Nucleus accumbens (tissue), 56 donors: Measurements from ENCODE around the gene RALGPS2.
"Not testable (repeated sequence)": the region's sequence is repeated elsewhere in the genome, so short reads cannot be mapped to it uniquely, and the experiment has no call there.

Source experiments
- DNase-seq, 56 donors: peaks; one replicate each; lab custom pipeline; 2025; lab: John Stamatoyannopoulos, UW

Gene RALGPS2

DNA sequence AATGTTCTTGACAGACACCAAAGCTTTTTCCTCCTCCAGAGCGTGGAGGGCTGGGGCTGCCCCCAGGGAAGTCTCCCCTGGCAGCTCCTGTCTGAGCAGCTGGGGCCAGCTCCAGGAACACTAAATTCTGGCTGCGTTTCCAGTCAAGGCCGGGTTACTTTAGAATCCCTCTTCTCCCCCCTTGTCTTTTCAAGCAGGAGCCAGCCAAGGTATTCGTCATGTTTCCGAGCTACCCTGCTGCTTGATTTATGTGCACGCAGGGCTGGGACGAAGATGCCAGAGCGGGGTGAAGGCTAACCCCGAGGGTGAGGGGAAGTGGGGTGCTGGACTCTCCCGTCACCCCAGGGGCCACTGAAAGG is 213.9 kb downstream of the RALGPS2 start:
- peak in 1 of 56 donors; percentile 32 for DNase-seq

DNA sequence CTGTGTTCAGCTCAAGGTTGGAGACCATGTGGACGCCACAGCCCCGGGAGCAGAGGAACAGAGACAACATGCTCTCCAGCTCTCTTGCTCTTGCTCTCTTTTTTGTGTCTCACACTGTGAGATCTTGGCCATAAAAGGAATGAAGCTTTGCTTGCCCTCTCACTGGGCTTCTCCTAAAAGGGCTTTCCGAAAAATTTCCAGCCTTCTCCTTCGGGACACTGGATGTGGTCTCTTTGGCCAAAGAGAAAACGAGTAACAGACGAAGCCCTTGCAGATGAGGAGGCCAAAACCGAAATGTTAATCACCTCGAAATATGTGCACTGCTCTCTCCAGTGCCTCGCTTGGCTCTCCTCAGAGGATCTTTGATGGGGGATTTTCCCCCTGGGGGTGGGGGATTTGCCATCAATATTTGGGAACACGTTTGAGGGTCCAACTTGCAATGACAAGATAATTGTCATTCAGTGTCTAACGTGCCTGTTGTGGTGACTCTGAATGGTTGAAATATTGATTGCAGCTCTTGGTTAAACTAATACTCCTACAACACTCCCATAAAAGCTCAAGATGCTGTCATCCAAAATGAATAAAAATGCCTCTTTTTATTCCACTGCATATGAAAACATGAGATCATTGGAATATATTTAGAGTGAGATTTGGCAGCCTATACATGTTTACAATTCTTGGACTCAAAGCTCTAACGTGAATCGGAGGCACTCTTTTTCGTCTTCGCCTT is 214.5 kb downstream of the RALGPS2 start:
- no peak for DNase-seq

DNA sequence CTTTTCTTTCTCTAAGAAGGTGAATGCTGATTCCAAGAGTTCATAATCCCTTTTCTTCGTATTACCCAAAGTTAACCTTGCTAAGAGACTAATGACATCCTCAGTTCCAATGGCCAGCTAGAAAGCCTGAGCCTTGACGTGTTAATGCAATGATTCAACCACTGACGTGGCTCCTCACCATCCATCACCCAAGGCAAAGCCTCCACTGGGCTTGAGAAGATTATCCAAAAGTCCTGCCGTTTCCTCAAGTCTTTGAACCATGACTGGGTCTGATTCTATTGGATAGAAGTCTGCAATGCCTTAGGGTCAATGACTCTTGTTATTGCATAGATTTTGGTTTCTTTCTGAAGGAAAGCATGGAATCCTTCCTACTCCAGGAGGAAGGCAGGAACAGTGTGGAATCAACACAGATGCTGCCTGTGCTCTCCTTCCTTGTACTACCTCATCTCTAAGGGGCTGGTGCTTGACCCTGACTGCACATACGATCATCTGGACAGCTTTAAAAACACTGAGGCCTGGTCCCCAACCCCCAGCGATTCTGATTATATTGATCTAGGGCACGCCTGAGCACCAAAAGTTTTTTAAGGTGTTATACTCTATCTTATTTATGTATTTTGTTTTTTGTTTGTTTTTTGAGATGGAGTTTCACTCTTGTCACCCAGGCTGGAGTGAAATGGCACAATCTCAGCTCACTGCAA is 215.2 kb downstream of the RALGPS2 start:
- no peak for DNase-seq

DNA sequence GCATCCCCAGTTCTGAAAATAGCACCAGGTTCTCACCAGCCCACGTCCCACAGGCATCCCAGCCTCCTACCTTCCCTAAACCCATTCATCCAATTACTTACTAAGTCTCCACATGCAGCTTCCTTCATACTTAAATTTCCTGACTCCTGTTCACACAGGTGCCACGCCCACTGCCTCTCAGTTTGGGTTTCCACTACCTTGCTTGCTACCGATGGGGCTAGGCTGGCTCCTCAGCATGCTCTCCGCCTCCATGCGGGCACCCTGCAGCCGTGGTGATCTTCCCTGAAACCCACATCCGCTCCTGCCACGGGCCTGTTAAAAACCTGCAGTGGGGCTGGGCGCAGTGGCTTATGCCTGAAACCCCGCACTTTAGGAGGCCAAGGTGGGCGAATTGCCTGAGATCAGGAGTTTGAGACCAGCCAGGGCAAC is 216.2 kb downstream of the RALGPS2 start:
- DNase-seq: peak in 15 of 56 donors; percentile 11 to 63 (median 33)

DNA sequence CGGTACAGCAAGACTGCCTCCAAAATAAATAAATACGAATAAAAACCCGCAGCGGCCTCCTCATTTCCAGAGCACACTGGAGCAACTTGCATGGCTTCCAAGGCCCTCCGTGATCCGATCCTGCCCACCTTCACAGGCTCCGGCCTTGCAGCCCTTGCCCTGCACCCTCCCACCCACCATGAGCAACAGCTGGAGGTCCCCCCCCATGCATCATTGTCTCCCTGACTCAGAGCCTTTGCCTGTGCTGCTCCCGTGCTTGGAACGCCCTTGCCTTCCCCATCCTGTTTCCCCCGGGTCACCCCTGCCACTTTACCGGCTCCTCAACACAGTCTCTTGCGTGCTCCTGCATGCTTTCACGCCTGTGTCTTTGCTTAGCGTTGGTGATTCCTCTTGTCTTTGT is 216.8 kb downstream of the RALGPS2 start:
- no peak for DNase-seq

DNA sequence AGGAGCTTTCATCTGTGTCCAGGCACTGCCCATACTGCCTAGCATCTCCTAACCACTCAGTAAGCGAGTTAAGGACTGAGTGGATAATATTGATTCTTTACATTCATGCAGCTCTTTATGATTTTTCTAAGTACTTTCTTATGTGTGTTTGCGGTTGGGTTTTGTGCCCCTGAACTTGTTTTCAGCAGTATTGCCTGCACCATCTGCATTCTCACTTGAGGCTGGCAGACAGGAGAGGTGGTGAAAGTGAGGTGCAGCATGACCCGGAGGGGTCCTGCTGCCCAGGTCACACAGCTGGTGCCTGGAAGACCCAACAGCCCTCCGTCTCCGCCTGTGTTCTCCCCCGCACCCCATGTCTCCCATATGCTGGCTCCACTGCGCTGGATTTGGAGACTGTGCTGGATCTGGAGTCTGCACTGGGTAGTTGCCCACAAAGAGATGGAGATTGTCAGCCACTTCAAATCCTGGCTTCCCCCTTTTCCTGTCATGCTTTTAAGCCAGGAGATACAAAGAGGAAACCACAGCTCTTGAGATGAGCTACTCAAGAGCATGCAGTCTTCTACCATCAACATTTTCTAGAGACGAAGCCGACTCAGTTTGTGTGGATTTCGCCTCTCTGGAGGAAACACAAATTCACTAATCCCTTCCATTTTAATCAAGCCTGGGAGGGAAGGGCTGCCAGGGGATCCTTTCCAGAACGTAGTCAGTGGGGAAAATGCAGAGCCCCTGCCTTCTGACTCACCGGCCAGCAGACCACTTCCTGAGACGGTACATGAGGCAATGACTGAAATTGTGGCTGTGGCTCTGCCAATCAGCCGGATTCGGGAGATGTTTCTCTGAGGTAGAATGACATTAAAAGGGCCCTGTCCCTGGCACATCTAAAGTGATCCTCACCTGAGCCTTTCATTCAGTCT is 217.5 kb downstream of the RALGPS2 start:
- no peak for DNase-seq

DNA sequence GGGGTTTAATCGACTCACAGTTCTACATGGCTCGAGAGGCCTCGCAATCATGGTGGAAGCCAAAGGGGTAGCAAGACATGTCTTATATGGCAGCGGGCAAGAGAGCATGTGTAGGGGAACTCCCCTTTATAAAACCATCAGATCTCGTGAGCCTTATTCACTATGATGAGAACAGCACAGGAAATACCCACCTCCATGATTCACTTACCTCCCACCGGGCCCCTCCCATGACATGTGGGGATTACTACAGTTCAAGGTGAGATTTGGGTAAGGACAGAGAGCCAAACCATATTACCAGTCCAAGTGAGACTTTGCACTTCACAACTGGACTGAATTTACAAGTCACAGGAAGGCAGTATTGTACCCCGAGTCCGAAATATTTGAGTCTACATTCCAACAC is 219.7 kb downstream of the RALGPS2 start:
- DNase-seq: no peak

DNA sequence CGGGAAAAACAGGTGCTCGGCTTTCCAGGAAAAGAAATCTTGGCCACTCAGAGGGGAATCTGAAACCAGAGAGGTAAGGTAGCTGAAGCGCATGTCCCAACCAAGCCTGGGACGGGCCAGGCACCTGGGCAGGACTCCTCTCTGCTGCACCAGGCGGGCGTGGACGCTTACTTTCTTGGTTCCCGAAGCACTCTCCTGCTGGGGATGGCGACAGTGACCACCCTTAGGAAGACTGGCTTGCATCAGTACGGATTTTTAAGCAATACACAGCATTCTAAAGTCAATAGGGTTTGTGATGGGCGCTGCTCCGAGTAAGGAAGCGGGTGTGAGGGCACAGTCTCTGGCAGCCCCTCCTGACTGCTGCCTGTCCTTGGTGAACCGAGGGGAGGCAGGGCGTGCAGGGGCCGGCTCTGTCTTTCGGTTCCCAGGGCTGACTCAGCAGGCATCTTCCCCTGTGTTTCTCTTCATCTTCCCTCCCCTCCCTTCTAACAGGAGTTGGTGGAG is 220.8 kb downstream of the RALGPS2 start:
- DNase-seq: no peak

DNA sequence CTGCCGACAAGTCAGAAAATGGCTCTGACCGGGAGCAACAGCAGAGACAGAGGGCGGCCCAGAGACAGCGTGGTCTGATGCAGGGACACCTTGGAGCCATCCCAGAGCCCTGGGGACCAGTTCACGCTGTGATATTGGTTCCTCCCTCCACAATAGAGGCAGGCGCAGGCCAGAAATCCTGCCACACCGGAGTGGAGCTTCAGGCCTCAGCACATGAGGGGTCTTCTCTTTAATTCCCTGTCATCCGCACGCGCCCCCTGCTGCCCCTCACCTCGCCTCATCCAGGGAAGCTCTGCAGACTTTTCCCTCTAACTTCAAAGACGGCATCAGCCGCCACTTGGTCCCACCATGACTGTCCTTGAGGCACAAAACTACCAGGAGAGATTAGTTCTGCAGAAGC is 221.4 kb downstream of the RALGPS2 start:
- DNase-seq: no peak

DNA sequence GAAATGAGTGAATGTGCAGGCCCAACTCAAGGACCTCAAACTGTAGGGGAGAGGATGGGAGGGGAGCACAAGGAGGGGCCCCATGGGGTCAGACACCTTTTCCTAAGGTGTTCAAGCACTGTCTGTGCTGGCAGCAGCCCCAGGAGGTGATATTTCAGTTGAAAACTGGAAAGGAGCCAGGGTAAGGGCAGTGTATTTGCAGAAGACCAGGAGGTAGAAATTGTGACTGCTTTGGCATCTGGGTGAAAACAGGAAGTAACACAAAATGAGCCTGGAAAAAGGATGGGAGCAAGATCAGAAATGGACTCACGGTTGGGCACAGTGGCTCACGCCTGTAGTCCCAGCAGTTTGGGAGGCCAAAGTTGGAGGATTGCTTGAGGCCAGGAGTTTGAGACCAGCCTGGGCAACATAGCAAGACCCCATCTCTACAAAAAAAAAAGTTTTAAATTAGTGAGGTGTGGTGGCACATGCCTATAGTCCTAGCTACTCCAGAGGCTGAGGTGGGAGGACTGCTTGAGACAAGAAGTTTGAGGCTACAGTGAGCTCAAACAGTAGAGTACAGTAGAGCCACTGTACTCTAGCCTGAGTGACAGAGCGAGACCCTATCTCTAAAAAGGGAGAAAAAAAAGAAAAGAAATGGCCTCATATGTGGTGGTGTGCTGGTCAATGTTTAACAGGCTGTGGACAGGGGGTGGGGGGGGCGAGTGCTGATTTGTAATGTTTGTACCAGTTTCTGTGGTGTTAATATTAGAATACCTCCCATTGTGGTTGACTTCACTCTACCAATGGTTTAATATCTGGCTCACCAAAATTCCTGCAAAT is 222.0 kb downstream of the RALGPS2 start:
- no peak for DNase-seq

DNA sequence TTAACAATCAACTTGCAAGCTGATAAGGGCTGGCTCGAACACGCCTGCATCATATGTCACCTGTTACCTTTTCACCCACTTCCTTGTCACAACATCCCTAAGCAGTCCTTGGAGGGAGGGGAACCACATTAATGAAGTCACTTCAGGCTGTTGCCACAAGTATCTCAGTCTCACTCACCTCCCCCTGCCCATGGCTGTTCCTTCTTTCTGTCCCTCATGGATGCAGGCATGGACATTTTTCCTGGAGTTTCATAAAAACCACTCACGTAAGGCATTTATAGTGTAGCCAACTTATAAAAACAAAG is 222.6 kb downstream of the RALGPS2 start:
- no peak for DNase-seq

DNA sequence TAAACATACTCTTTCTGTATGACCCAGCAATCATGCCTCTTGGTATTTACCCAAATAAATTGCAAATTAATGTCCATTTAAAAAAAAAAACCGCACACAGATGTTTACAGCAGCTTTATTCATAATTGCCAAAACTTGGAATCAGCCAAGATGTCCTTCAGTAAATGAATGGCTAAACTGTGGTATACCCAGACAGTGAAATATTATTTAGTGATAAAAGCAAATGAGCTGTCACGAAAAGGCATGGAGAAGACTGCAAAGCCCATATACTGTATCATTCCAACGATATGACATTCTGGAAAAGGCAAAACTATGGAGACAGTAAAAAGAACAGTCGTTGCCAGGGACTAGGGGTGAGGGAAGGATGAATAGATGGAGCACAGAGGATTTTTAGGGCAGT is 223.6 kb downstream of the RALGPS2 start:
- no peak for DNase-seq

DNA sequence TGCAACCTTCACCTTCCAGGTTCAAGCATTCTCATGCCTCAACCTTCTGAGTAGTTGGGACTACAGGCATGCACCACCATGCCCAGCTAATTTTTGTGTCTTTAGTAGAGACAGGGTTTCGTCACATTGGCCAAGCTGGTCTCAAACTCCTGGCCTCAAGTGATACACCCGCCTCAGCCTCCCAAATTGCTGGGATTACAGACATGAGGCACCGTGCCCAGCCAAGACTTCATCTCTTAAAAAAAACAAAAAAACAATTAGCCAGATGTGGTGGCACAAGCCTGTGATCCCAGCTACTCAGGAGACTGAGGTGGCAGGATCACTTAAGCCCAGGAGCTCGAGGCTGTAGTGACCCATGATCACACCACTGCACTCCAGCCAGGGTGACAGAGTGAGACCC is 224.8 kb downstream of the RALGPS2 start:
- DNase-seq: not testable (repeated sequence)

DNA sequence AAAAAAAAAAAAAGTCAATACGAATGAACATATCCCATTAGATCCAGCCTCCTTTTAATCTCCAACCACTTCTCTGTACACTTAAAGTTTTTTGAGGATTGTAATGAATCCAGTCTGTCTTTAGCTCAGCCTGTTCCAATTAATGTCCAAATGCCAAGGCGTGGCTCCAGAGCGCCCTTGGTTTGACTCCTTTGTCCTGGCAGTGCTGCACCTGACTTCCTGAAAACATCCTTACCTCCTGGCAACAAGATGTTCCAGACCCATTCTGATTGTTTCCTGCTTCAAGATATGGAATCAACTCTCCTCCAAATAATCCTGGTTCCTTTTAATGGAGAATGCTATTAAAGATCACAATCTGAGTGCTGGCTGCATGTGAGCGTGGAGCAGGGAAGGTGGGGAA is 226.6 kb downstream of the RALGPS2 start:
- DNase-seq: no peak

DNA sequence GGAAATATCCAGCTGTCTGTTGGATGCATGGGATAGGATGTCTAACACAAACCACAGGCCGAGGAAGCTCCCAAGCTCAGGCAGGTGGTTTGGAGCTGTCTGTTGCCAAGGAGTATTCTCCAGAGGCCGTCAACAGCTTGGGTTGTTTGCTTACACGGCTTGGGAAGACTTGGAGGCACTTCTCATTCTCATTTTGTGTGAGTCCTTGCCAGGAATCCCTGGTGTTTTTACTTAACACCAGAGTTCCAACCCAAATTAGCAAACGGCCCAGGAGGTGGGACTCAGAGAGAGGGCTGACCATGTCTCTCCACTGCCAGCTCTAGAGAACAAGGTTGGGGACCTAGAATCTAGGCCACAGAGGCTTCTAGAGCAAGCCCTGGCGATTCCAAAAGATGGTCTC is 228.0 kb downstream of the RALGPS2 start:
- no peak for DNase-seq

DNA sequence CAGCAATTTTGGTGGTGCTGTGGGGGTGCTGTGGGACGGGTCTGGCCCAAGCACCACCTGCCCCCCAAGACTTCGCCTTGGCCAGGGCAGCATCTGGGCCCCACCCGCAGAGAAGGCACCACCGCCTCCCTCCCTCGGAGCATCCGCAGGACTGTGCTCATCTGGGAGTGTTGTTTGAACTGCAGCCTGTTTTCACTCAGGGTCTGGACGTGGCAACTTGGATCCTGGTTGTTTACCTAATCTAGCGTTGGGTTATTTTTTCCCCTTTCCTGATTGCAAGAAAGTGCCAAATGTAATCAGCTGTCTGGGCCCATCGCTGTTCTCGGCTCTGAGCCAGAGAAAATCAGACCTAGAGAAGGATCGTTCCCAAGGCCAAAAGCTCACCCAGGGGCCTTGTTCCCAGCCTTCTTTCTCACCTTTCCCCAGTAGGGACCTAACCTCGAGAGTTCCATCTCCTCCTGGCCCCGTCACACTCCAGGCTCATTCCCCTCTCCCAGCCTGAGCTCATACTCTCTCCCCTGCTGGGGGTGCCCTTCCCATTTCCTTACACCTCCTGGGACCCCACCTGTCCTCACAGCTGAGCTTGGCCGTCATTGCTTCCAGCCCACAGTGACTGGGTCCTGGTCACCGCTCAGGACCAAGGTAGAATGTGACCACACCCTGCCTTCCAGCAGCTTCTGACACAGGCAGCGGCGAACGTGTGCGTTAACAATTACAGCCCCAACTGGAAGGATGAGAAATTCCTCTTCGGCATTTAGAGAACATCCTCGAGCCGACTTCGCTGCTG is 228.7 kb downstream of the RALGPS2 start:
- DNase-seq: no peak

DNA sequence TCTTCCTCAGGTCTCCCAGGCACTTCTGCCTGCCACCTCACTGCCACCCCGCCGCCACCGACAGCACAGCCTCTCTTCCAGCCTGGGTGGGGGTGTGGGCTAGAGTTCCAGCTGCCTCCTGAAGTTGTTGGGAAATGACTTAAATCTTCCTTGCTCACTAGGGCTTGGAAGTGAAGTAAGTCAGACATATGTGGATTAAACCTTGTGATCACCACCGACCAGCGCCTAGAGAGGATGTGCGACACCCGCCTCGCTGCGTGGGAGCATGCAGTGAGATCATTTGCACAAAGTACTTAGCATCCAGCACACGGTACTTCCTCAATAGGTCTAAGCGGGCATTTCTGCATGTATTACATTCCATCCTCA is 229.3 kb downstream of the RALGPS2 start:
- no peak for DNase-seq

DNA sequence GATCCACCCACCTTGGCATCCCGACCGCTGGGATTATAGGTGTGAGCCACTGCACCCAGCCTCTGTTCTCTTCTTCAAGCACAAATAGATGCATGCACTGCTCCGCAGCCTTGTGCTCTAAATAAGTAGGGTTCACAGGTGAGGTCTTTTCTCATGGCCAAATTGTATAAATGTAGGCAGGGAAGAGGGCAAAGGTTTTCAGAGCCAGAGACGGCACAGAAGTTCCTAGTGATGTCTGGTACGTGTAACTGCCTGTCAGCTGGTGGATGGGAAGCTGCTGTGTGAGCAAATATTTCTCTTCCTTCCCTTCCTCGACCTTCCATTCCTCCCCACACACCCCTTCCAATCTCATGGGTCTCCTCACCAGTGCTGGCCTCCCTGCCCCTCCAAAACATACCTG is 229.9 kb downstream of the RALGPS2 start:
- DNase-seq: no peak

DNA sequence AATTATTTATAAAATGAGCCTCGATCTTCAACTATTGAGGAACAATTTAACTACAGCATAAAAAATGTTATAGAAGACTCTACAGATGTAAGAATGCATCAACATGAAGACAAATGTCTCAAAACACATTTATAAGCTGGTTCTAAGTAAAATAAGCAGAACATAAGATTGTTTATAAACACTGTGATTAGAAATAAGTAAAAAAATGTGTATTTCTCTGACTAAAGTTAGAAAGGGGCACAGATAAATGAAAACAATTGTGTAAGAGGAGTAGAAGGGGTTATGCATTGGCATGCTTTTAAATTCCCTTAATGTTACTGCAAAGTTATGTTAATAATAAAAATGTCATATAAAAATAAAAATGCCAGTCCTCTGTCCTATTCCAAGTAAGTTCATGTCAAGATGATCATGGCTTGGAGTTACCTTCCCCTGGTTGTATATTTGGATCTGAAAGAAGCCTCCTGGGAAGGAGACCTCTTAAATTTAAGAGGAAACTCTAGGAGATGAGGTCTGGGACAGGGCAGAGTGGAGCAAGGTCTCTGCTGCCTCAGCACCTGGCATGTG is 230.4 kb downstream of the RALGPS2 start:
- DNase-seq: no peak
